Measurements from ENCODE around the gene TSPAN31.

- TF ChIP-seq, protein P1, sequence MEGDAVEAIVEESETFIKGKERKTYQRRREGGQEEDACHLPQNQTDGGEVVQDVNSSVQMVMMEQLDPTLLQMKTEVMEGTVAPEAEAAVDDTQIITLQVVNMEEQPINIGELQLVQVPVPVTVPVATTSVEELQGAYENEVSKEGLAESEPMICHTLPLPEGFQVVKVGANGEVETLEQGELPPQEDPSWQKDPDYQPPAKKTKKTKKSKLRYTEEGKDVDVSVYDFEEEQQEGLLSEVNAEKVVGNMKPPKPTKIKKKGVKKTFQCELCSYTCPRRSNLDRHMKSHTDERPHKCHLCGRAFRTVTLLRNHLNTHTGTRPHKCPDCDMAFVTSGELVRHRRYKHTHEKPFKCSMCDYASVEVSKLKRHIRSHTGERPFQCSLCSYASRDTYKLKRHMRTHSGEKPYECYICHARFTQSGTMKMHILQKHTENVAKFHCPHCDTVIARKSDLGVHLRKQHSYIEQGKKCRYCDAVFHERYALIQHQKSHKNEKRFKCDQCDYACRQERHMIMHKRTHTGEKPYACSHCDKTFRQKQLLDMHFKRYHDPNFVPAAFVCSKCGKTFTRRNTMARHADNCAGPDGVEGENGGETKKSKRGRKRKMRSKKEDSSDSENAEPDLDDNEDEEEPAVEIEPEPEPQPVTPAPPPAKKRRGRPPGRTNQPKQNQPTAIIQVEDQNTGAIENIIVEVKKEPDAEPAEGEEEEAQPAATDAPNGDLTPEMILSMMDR (IDR thresholded peaks at IDR 0.05) = no peak
- TF ChIP-seq POLR2A (IDR thresholded peaks at IDR 0.05) (no peak), EP300 (IDR thresholded peaks at IDR 0.05) (no peak)
Measured at GRCh38 chr12:57750561-57751431, 6.0 kb downstream of the TSPAN31 start.

Measured in suprapubic skin (tissue), 3 donors.